ENCODE measurements around the gene OR2T11. TPM values are rescaled to one million over a fixed set of nuclear protein-coding genes. Genes with fewer than 3 reads are reported as not detected.

OR2T11 gene
- total and polyA plus RNA-seq, 2 of the 13 experiments (the other 11 are each of a cell fraction or from before 2014, with no cell fraction given): not detected

DNA sequence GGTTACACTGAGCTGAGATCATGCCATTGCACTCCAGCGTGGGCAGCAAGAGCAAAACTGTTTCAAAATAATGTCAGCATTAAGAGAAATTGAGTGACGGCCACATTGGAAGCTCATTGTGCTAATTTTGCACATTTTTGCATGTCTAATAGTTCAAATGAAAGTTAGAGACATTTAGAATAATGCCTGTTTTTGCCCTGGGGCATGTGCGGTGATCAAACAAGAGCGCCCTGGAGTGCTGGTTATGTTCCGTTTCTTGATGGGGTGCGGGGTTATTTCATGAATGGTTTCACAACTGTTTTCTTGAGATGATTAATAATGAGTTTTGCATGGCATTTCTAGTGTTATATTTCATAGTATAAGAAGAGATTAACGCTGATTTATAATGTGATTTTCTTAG is 13.1 kb downstream of the OR2T11 start (continued):
- TF ChIP-seq, protein P1, sequence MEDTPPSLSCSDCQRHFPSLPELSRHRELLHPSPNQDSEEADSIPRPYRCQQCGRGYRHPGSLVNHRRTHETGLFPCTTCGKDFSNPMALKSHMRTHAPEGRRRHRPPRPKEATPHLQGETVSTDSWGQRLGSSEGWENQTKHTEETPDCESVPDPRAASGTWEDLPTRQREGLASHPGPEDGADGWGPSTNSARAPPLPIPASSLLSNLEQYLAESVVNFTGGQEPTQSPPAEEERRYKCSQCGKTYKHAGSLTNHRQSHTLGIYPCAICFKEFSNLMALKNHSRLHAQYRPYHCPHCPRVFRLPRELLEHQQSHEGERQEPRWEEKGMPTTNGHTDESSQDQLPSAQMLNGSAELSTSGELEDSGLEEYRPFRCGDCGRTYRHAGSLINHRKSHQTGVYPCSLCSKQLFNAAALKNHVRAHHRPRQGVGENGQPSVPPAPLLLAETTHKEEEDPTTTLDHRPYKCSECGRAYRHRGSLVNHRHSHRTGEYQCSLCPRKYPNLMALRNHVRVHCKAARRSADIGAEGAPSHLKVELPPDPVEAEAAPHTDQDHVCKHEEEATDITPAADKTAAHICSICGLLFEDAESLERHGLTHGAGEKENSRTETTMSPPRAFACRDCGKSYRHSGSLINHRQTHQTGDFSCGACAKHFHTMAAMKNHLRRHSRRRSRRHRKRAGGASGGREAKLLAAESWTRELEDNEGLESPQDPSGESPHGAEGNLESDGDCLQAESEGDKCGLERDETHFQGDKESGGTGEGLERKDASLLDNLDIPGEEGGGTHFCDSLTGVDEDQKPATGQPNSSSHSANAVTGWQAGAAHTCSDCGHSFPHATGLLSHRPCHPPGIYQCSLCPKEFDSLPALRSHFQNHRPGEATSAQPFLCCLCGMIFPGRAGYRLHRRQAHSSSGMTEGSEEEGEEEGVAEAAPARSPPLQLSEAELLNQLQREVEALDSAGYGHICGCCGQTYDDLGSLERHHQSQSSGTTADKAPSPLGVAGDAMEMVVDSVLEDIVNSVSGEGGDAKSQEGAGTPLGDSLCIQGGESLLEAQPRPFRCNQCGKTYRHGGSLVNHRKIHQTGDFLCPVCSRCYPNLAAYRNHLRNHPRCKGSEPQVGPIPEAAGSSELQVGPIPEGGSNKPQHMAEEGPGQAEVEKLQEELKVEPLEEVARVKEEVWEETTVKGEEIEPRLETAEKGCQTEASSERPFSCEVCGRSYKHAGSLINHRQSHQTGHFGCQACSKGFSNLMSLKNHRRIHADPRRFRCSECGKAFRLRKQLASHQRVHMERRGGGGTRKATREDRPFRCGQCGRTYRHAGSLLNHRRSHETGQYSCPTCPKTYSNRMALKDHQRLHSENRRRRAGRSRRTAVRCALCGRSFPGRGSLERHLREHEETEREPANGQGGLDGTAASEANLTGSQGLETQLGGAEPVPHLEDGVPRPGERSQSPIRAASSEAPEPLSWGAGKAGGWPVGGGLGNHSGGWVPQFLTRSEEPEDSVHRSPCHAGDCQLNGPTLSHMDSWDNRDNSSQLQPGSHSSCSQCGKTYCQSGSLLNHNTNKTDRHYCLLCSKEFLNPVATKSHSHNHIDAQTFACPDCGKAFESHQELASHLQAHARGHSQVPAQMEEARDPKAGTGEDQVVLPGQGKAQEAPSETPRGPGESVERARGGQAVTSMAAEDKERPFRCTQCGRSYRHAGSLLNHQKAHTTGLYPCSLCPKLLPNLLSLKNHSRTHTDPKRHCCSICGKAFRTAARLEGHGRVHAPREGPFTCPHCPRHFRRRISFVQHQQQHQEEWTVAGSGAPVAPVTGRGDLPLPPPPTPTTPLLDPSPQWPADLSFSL (CRISPR knock-in tag; IDR thresholded peaks at IDR 0.05): no peak

DNA sequence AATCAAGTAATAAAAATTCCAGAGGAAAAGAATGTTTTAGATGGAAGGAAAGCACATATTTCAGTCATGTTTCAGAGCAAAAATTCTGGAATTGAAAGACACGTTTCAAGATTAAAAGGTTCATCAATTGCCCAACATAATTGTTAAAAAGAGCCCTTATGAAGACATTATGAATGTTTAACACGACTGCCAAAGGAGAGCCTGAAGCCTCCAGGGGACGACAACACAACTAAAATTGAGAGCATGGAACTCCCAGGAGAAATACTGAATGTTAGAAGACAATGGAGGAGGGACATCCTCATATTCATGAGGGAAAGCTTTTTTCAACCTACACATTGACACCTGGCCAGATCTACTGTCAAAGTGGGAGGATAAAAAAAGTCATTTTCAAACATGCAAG is 16.0 kb downstream of the OR2T11 start:
- Histone ChIP-seq H3K9ac (ENCODE audit: insufficient read depth, low read depth, low read length) (no peak overlapping the region), H3K4me1 (ENCODE audit: insufficient read depth, low read length) (no peaks in the 10 kb centered on the region), H3K27ac (ENCODE audit: extremely low read length, insufficient read depth, low read length) (no peak overlapping the region), H4K20me1 (ENCODE audit: insufficient read depth, low read length) (no peaks in the 10 kb centered on the region), H3K4me2 (ENCODE audit: low read depth, low read length) (no peak overlapping the region), H2AFZ (ENCODE audit: low read length) (no peak overlapping the region), H3K27me3 (ENCODE audit: control insufficient read depth in 1 of 2, insufficient read depth in 2 of 2, low read length in 2 of 2) (no peaks in the 10 kb centered on the region), H3K36me3 (replicated peaks in 1 of 2; ENCODE audit: control insufficient read depth in 1 of 2, insufficient read depth in 2 of 2, low read length in 2 of 2) (no peaks in the 10 kb centered on the region), H3K9me3 (ENCODE audit: low read length) (no peaks in the 10 kb centered on the region), H3K4me3 (replicated peaks in 1 of 3; ENCODE audit: insufficient read depth in 1 of 3, low read depth in 2 of 3, low read length in 3 of 3) (no peak overlapping the region), H3K79me2 (ENCODE audit: insufficient read depth, low read length) (no peaks in the 10 kb centered on the region)
- FAIRE-seq (no peak), ATAC-seq (peak; percentile 82), DNase-seq (ENCODE audit: low spot score) (peak; percentile 52)
- ChIA-PET CTCF (ENCODE audit: low intra/inter-chr PET ratio, low total read pairs) (interaction anchor here (1.5 to 1.6 kb wide), 2 partner anchors 68 to 189 kb away, joined by 8 to 23 read pairs; no protein-coding TSS in a partner anchor), POLR2A (no interaction called here)
- in situ Hi-C loops (cut with HindIII; ENCODE audit: extremely low pct_ligation_motif_present, low pct_unique_long_range_greater_than_20kb): no loop called here
- 1% methylated on average over 3 of the region's 3 CpGs for WGBS (ENCODE audit: low lambda C conversion rate)
- BruUV-seq (replicated peaks): no TSS peak
- TF ChIP-seq STAG1 (CRISPR knock-in tag; IDR thresholded peaks at IDR 0.05) (peak; percentile 62), SMC3 (IDR thresholded peaks at IDR 0.05; ENCODE audit: low read length) (peak; percentile 67), ARNT (IDR thresholded peaks at IDR 0.05) (no peak)
- TF ChIP-seq, protein P2, sequence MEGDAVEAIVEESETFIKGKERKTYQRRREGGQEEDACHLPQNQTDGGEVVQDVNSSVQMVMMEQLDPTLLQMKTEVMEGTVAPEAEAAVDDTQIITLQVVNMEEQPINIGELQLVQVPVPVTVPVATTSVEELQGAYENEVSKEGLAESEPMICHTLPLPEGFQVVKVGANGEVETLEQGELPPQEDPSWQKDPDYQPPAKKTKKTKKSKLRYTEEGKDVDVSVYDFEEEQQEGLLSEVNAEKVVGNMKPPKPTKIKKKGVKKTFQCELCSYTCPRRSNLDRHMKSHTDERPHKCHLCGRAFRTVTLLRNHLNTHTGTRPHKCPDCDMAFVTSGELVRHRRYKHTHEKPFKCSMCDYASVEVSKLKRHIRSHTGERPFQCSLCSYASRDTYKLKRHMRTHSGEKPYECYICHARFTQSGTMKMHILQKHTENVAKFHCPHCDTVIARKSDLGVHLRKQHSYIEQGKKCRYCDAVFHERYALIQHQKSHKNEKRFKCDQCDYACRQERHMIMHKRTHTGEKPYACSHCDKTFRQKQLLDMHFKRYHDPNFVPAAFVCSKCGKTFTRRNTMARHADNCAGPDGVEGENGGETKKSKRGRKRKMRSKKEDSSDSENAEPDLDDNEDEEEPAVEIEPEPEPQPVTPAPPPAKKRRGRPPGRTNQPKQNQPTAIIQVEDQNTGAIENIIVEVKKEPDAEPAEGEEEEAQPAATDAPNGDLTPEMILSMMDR (CRISPR knock-in tag; IDR thresholded peaks at IDR 0.05): peak; percentile 64
- intact Hi-C loops (cut with micrococcal nuclease; ENCODE audit: unreplicated experiment): no loop called here
